ENCODE data around the gene GIMAP2. TPM values are rescaled to one million over a fixed set of nuclear protein-coding genes. Genes with fewer than 3 reads are reported as not detected.

The GIMAP2 gene
- total RNA-seq, 4 donors from 2014 or later, result 2.2 to 6.7 (median 3.2) TPM

DNA sequence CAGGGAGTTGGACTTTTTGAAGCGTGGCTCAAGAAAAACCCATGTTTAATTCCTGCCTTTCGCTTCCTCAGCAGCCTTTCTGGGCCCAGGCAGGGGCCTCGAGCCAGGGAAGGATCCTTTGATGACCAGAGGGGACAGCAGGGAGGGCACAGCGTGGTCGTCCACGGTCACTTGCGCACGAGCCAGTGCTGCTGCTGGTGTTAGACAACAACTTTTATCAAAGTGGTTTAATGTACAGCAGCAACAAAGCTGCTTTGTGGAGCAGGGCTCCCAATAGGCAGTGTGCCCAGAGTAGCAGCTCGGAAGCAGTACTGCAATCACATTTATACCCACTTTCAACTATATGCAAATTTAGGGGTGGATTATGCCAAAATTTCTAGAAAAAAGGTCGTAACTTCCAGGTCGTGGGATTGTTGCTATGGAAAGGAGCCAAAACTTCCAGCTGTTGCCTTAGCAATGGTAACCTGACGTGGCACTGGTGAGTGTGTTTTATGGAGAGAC, 37.0 kb downstream of the GIMAP2 start:
- H3K27me3 ChIP-seq, result no peaks in the 10 kb centered on the region
- H3K27ac ChIP-seq, result peak overlapping the region; percentile 42 to 76 (median 74)
- no peak for ATAC-seq
- H3K4me3 ChIP-seq, result peak overlapping the region in 3 of 4 donors; percentile 6 to 32 (median 18)
- TF ChIP-seq POLR2A (IDR thresholded peaks at IDR 0.05), result no peak
- TF ChIP-seq, protein P1, sequence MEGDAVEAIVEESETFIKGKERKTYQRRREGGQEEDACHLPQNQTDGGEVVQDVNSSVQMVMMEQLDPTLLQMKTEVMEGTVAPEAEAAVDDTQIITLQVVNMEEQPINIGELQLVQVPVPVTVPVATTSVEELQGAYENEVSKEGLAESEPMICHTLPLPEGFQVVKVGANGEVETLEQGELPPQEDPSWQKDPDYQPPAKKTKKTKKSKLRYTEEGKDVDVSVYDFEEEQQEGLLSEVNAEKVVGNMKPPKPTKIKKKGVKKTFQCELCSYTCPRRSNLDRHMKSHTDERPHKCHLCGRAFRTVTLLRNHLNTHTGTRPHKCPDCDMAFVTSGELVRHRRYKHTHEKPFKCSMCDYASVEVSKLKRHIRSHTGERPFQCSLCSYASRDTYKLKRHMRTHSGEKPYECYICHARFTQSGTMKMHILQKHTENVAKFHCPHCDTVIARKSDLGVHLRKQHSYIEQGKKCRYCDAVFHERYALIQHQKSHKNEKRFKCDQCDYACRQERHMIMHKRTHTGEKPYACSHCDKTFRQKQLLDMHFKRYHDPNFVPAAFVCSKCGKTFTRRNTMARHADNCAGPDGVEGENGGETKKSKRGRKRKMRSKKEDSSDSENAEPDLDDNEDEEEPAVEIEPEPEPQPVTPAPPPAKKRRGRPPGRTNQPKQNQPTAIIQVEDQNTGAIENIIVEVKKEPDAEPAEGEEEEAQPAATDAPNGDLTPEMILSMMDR (IDR thresholded peaks at IDR 0.05 in 4 of 5, conservative IDR thresholded peaks at IDR 0.05 in 1 of 5), result no peak
- H3K9me3 ChIP-seq, result peaks cover 0 to 5% (median 0%) of the 10 kb centered on the region in 3 donors
- intact Hi-C loops (cut with DNase I; ENCODE audit: low total_unique reads), result no loop called here
- H3K36me3 ChIP-seq, result no peaks in the 10 kb centered on the region
- in situ Hi-C loops (cut with MboI; ENCODE audit: low sequenced_read_pairs in 4 of 4), result no loop called here
- no peaks in the 10 kb centered on the region for H3K4me1 ChIP-seq
- no peak for DNase-seq

DNA sequence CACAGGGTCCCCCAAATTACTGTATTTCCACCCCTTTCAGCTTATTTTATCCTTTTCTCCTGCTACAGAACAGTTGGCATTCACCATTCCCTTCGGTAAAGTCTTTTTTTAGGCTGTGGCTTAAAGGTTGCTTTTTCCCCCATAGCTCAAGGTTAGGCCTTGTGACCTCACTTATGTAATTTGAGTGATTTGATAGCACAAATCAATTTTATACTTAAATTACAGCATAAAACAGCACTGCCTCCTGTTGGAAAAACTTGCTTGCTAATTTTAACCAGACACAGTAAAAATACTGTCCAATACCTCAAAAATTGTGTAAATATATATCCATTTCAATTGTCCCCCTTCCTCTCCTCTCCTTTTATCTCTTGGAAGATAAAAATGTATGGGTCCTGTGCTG, 38.0 kb downstream of the GIMAP2 start:
- no peak overlapping the region for H3K4me3 ChIP-seq
- H3K9me3 ChIP-seq, result peaks cover 0 to 5% (median 0%) of the 10 kb centered on the region in 3 donors
- in situ Hi-C loops (cut with MboI; ENCODE audit: low sequenced_read_pairs in 4 of 4) (no loop called here), intact Hi-C loops (cut with DNase I; ENCODE audit: low total_unique reads) (no loop called here)
- H3K4me1 ChIP-seq, result no peaks in the 10 kb centered on the region
- H3K27me3 ChIP-seq, result no peaks in the 10 kb centered on the region
- ATAC-seq (no peak), DNase-seq (no peak)
- H3K27ac ChIP-seq, result peak overlapping the region in 3 of 4 donors; percentile 73 to 76 (median 76)
- no peaks in the 10 kb centered on the region for H3K36me3 ChIP-seq
- TF ChIP-seq, protein P1 (IDR thresholded peaks at IDR 0.05 in 4 of 5, conservative IDR thresholded peaks at IDR 0.05 in 1 of 5), result no peak
- TF ChIP-seq POLR2A (IDR thresholded peaks at IDR 0.05), result no peak

DNA sequence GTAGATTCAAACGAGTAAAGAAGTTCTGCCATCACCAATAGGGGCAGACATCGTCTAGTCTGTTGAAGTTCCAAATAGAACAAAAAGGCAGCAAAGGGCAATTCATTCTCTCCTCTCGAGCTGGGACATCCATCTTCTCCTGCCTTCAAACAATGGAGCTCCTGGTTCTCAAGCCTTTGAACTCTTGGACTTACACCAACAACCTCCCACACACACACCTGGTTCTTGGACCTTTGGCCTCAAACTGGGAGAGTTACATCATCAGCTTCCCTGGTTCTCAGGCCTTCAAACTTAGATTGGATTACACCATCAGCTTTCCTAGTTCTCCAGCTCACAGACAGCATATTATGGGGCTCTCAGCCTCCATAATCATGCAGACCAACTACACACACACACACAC, 41.9 kb downstream of the GIMAP2 start:
- intact Hi-C loops (cut with DNase I; ENCODE audit: low total_unique reads) (no loop called here), in situ Hi-C loops (cut with MboI; ENCODE audit: low sequenced_read_pairs in 4 of 4) (no loop called here)
- TF ChIP-seq, protein P1 (IDR thresholded peaks at IDR 0.05 in 4 of 5, conservative IDR thresholded peaks at IDR 0.05 in 1 of 5), result no peak
- TF ChIP-seq POLR2A (IDR thresholded peaks at IDR 0.05), result no peak
- H3K27ac ChIP-seq, result no peak overlapping the region
- H3K36me3 ChIP-seq, result no peaks in the 10 kb centered on the region
- no peak for ATAC-seq
- no peaks in the 10 kb centered on the region for H3K4me1 ChIP-seq
- peaks cover 0 to 5% (median 0%) of the 10 kb centered on the region in 3 donors for H3K9me3 ChIP-seq
- no peak overlapping the region for H3K4me3 ChIP-seq
- H3K27me3 ChIP-seq, result no peaks in the 10 kb centered on the region
- no peak for DNase-seq

DNA sequence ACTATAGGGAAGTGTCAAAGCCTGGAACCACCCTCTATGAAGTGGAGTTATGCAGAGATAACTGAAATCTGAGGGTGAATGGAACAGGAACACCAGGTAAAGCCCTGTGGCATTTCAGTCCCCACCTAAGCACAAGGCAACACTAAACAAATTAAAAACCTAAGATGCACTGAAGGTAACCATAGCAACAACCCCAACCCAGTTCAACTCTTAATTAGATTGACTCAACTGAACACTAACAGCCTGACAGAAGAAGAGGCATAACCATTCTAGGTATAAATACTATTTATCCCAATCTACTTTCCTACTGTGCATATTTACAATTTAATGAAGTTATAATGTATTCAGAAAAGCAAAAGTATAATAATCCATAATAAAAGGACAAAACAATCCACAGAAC, 42.5 kb downstream of the GIMAP2 start:
- no peaks in the 10 kb centered on the region for H3K4me1 ChIP-seq
- TF ChIP-seq, protein P1 (IDR thresholded peaks at IDR 0.05 in 4 of 5, conservative IDR thresholded peaks at IDR 0.05 in 1 of 5), result no peak
- no peak for TF ChIP-seq POLR2A (IDR thresholded peaks at IDR 0.05)
- no peaks in the 10 kb centered on the region for H3K36me3 ChIP-seq
- intact Hi-C loops (cut with DNase I; ENCODE audit: low total_unique reads), result no loop called here
- DNase-seq (no peak), ATAC-seq (no peak)
- in situ Hi-C loops (cut with MboI; ENCODE audit: low sequenced_read_pairs in 4 of 4), result no loop called here
- no peak overlapping the region for H3K27ac ChIP-seq
- H3K27me3 ChIP-seq, result no peaks in the 10 kb centered on the region
- no peak overlapping the region for H3K4me3 ChIP-seq
- H3K9me3 ChIP-seq, result peaks cover 0 to 5% (median 0%) of the 10 kb centered on the region in 3 donors

DNA sequence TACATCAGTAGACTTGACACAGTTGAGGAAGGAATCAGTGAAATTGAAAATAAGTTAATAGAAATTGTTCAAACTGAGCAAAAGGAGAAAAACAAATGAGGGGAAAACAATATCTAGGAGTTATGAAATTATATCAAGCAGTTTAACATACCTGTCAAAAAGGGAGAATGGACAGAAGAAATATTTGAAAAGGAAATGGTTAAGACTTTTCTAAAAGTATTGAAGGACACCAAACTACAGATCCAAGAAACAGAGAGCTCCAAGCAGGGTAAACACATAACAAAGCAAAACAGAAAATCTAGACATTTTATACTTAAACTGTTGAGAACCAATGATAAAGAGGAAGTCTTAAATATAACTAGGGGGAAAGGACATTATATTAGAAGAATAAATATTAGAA, 43.1 kb downstream of the GIMAP2 start:
- in situ Hi-C loops (cut with MboI; ENCODE audit: low sequenced_read_pairs in 4 of 4), result no loop called here
- no peak for TF ChIP-seq POLR2A (IDR thresholded peaks at IDR 0.05)
- TF ChIP-seq, protein P1 (IDR thresholded peaks at IDR 0.05 in 4 of 5, conservative IDR thresholded peaks at IDR 0.05 in 1 of 5), result no peak

More for the DNA sequence above, 43.1 kb downstream of the GIMAP2 start:
- H3K9me3 ChIP-seq, result peaks cover 0 to 5% (median 0%) of the 10 kb centered on the region in 3 donors
- intact Hi-C loops (cut with DNase I; ENCODE audit: low total_unique reads), result no loop called here
- no peaks in the 10 kb centered on the region for H3K4me1 ChIP-seq
- H3K27me3 ChIP-seq, result no peaks in the 10 kb centered on the region
- no peak overlapping the region for H3K27ac ChIP-seq
- H3K4me3 ChIP-seq, result no peak overlapping the region
- ATAC-seq (no peak), DNase-seq (no peak)
- H3K36me3 ChIP-seq, result no peaks in the 10 kb centered on the region
